Caco-2 (cell line): Measurements from ENCODE around the gene KRTAP9-3. TPM values are rescaled to one million over a fixed set of nuclear protein-coding genes. Genes with fewer than 3 reads are reported as not detected.
"Not testable (repeated sequence)": the region's sequence is repeated elsewhere in the genome, so short reads cannot be mapped to it uniquely, and the experiment has no call there.

Source experiments
- BruUV-seq: library from RNA; stranded (reverse); fragments of 400-500 nt; replicated peaks from 2 replicates; lab custom pipeline; 2021; lab: Mats Ljungman, UMichigan
- CTCF ChIA-PET: fragments of 300-600 bp; sonication (Branson Sonifier 250); formaldehyde crosslinking; loops from one replicate; lab custom pipeline; 2022; ENCODE audit warnings: antibody characterized with exemption; lab: Charles Lee
- POLR2A ChIA-PET: fragments of 300-600 bp; sonication (Branson Sonifier 250); formaldehyde crosslinking; loops from one replicate; lab custom pipeline; 2022; ENCODE audit warnings: antibody characterized with exemption; lab: Charles Lee
- DNase-seq, 2 experiments: peaks; one replicate each; pipeline versions ENCODE4 v3.0.0 to v3.0.0-alpha.2; 2020 to 2022
- H3K27me3 ChIP-seq: replicated peaks from 2 replicates; pipeline ENCODE4 v1.6.0; 2011; ENCODE audit warnings: low read length; ENCODE audit not compliant: control insufficient read depth, insufficient read depth
- H3K36me3 ChIP-seq: 2 replicates; pipeline ENCODE4 v1.5.1; 2011; ENCODE audit warnings: low read length; ENCODE audit not compliant: control insufficient read depth, insufficient read depth
- H3K4me1 ChIP-seq: fragments of 250-450 bp; sonication (Bioruptor Pico); 2 replicates; pipeline ENCODE4 v1.5.1; 2020; ENCODE audit warnings: mild to moderate bottlenecking
- H3K4me3 ChIP-seq: 2 replicates; pipeline ENCODE4 v1.5.1; 2011; ENCODE audit warnings: low read depth, mild to moderate bottlenecking, control low read depth, low read length
- H3K9me3 ChIP-seq: fragments of 250-450 bp; sonication (Bioruptor Pico); 2 replicates; pipeline ENCODE4 v1.5.1; 2020; ENCODE audit warnings: mild to moderate bottlenecking, moderate library complexity
- H3K27ac Mint-ChIP-seq: one replicate; pipeline ENCODE4 v1.8.0; 2022; ENCODE audit warnings: mixed read lengths; ENCODE audit not compliant: unreplicated experiment
- H3K27me3 Mint-ChIP-seq: one replicate; pipeline ENCODE4 v1.8.0; 2022; ENCODE audit warnings: mixed read lengths; ENCODE audit not compliant: insufficient read depth, unreplicated experiment
- H3K36me3 Mint-ChIP-seq: one replicate; pipeline ENCODE4 v1.8.0; 2022; ENCODE audit warnings: mild to moderate bottlenecking, mixed read lengths; ENCODE audit not compliant: insufficient read depth, unreplicated experiment
- H3K4me1 Mint-ChIP-seq: one replicate; pipeline ENCODE4 v1.8.0; 2022; ENCODE audit warnings: low read depth, mixed read lengths; ENCODE audit not compliant: unreplicated experiment
- H3K4me3 Mint-ChIP-seq: one replicate; pipeline ENCODE4 v1.8.0; 2022; ENCODE audit warnings: mild to moderate bottlenecking, moderate library complexity, mixed read lengths; ENCODE audit not compliant: unreplicated experiment
- H3K9me3 Mint-ChIP-seq: one replicate; pipeline ENCODE4 v1.8.0; 2022; ENCODE audit warnings: mixed read lengths; ENCODE audit not compliant: unreplicated experiment
- CTCF ChIP-seq, 2 experiments: fragments of 200-600 bp in 1 of 2; IDR thresholded peaks; 1 replicate in 1 of 2; 2 replicates in 1 of 2; pipeline versions ENCODE4 v1.5.1 to v1.8.0; 2011 to 2022; ENCODE audit warnings: antibody characterized with exemption in 1 of 2, control low read depth in 1 of 2, inconsistent platforms in 1 of 2, low read depth in 1 of 2, low read length in 1 of 2, mild to moderate bottlenecking in 1 of 2, moderate library complexity in 1 of 2; ENCODE audit not compliant: insufficient read depth in 1 of 2, severe bottlenecking in 1 of 2, unreplicated experiment in 1 of 2
- intact Hi-C: fragments of 100-400 bp; cut with micrococcal nuclease; formaldehyde crosslinking; loops from one replicate; pipeline ENCODE4 v1.10.0; 2022; ENCODE audit not compliant: unreplicated experiment
- total RNA-seq: library from RNA; stranded (reverse); gene quantifications from 2 replicates; pipeline ENCODE4 v1.2.3, GENCODE V29; 2022

The KRTAP9-3 gene
- total RNA-seq, 1 experiment from 2014 or later: not detected

GRCh38 chr17:41264599-41264998 lies 32.4 kb downstream of the KRTAP9-3 start:
- 0 out of 2 replicates have a peak, but pooled peaks cover 4% of the 10 kb centered on the region for H3K9me3 ChIP-seq
- H3K9me3 Mint-ChIP-seq: no peaks in the 10 kb centered on the region
- H3K27me3 ChIP-seq: no peaks in the 10 kb centered on the region
- ChIA-PET CTCF (no interaction called here), POLR2A (no interaction called here)
- H3K4me3 Mint-ChIP-seq: no peak overlapping the region
- no peaks in the 10 kb centered on the region for H3K36me3 Mint-ChIP-seq
- H3K4me3 ChIP-seq: no peak overlapping the region
- TF ChIP-seq CTCF (IDR thresholded peaks at IDR 0.05; ENCODE audit: insufficient read depth in 1 of 2, low read depth in 1 of 2, low read length in 1 of 2, severe bottlenecking in 1 of 2, unreplicated experiment in 1 of 2): no peak
- no peak overlapping the region for H3K27ac Mint-ChIP-seq
- no peaks in the 10 kb centered on the region for H3K27me3 Mint-ChIP-seq
- H3K36me3 ChIP-seq: no peaks in the 10 kb centered on the region
- intact Hi-C loops: no loop called here
- H3K4me1 ChIP-seq: no peaks in the 10 kb centered on the region
- no peak for DNase-seq
- no TSS peak for BruUV-seq
- no peaks in the 10 kb centered on the region for H3K4me1 Mint-ChIP-seq

GRCh38 chr17:41265078-41265477 lies 32.8 kb downstream of the KRTAP9-3 start, which contains the start of gene KRTAP9-6:
TSS of gene KRTAP9-6 (plus strand) at chr17:41265378. CDS start at chr17:41265378, 0 bp downstream.
- BruUV-seq: no TSS peak
- no peaks in the 10 kb centered on the region for H3K36me3 Mint-ChIP-seq
- DNase-seq: no peak
- CTCF ChIA-PET: no interaction called here
- H3K27me3 ChIP-seq: no peaks in the 10 kb centered on the region
- no peak within 1 kb of the TSS for H3K4me3 ChIP-seq
- H3K36me3 ChIP-seq: no peaks in the 10 kb centered on the region
- no peaks in the 10 kb centered on the region for H3K4me1 Mint-ChIP-seq
- H3K9me3 ChIP-seq: 0 out of 2 replicates have a peak, but pooled peaks cover 4% of the 10 kb centered on the region
- no peaks in the 10 kb centered on the region for H3K9me3 Mint-ChIP-seq
- intact Hi-C loops: no loop called here
- TF ChIP-seq CTCF (IDR thresholded peaks at IDR 0.05; ENCODE audit: insufficient read depth in 1 of 2, low read depth in 1 of 2, low read length in 1 of 2, severe bottlenecking in 1 of 2, unreplicated experiment in 1 of 2): no peak
- no peak within 1 kb of the TSS for H3K27ac Mint-ChIP-seq
- no peak within 1 kb of the TSS for H3K4me3 Mint-ChIP-seq
- POLR2A ChIA-PET: no interaction called here
- H3K27me3 Mint-ChIP-seq: no peaks in the 10 kb centered on the region
- H3K4me1 ChIP-seq: no peaks in the 10 kb centered on the region

GRCh38 chr17:41267711-41268110 lies 35.5 kb downstream of the KRTAP9-3 start:
- no peaks in the 10 kb centered on the region for H3K9me3 Mint-ChIP-seq
- H3K4me3 Mint-ChIP-seq: no peak overlapping the region
- CTCF ChIA-PET: no interaction called here
- H3K4me1 ChIP-seq: no peaks in the 10 kb centered on the region
- H3K27ac Mint-ChIP-seq: no peak overlapping the region
- no peaks in the 10 kb centered on the region for H3K36me3 Mint-ChIP-seq
- no peaks in the 10 kb centered on the region for H3K4me1 Mint-ChIP-seq
- no peaks in the 10 kb centered on the region for H3K36me3 ChIP-seq
- TF ChIP-seq CTCF (IDR thresholded peaks at IDR 0.05; ENCODE audit: insufficient read depth in 1 of 2, low read depth in 1 of 2, low read length in 1 of 2, severe bottlenecking in 1 of 2, unreplicated experiment in 1 of 2): no peak
- no TSS peak for BruUV-seq
- DNase-seq: no peak
- H3K4me3 ChIP-seq: no peak overlapping the region
- no peaks in the 10 kb centered on the region for H3K27me3 Mint-ChIP-seq
- POLR2A ChIA-PET: no interaction called here
- intact Hi-C loops: no loop called here
- no peaks in the 10 kb centered on the region for H3K27me3 ChIP-seq
- H3K9me3 ChIP-seq: 0 out of 2 replicates have a peak, but pooled peaks cover under 1% of the 10 kb centered on the region

- POLR2A ChIA-PET, CTCF ChIA-PET, H3K27me3 ChIP-seq, H3K4me1 Mint-ChIP-seq, H3K4me1 ChIP-seq, H3K36me3 Mint-ChIP-seq, intact Hi-C loops, DNase-seq, H3K9me3 Mint-ChIP-seq, H3K9me3 ChIP-seq, H3K27me3 Mint-ChIP-seq, H3K4me3 Mint-ChIP-seq, H3K4me3 ChIP-seq, BruUV-seq, H3K36me3 ChIP-seq, H3K27ac Mint-ChIP-seq: not testable (repeated sequence)
Measured at GRCh38 chr17:41271323-41271722, 39.1 kb downstream of the KRTAP9-3 start.
